Measurements from ENCODE around the gene MSH4. TPM values are rescaled to one million over a fixed set of nuclear protein-coding genes. Genes with fewer than 3 reads are reported as not detected.

The MSH4 gene
- total and polyA plus RNA-seq, 5 donors from 2014 or later, result 0.22 TPM; not detected in 4

DNA sequence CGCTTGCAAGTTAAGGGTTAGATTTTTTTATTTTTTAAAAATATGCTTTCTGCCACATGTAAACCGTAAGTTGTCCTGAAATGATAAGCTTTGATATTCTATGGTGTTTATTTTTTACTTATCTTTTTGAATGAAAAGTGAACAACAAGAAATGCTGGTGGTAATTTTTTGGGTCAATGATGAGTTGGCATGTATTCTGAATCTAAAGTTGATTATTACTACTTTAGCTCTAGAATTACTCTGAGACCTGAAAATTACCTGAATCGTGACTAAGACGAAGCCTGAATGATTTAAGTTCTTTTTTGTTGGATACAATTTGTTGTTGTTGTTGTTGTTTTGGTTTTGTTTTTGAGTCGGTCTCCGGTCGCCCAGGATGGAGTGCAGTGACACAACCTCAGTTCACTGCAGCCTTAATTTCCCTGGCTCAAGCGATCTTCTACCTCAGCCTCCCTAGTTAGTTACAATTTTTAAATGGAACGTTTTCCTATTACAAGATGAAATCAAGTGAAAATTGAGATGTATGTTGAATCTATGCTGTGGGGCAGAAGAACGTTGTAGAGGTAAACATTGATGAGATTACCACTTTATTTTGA lies 9.7 kb upstream of the MSH4 start:
- ATAC-seq (ENCODE audit: low read depth in 2 of 2) (no peak), DNase-seq (no peak)
- peak overlapping the region; percentile 76 to 98 (median 97) for H3K27ac Mint-ChIP-seq
- H3K4me3 Mint-ChIP-seq, result peak overlapping the region; percentile 93 to 99 (median 97)
- Histone ChIP-seq H3K27me3 (ENCODE audit: control insufficient read depth, insufficient read depth, low read length) (no peaks in the 10 kb centered on the region), H3K4me1 (ENCODE audit: control insufficient read depth, insufficient read depth, low read length, poor library complexity, severe bottlenecking) (peaks cover 55% of the 10 kb centered on the region), H3K9me3 (ENCODE audit: control insufficient read depth in 2 of 2, low read length in 2 of 2) (no peaks in the 10 kb centered on the region), H3K36me3 (ENCODE audit: control insufficient read depth, insufficient read depth, low read length) (peaks cover 33% of the 10 kb centered on the region), H3K27ac (ENCODE audit: insufficient read depth, low read length, poor library complexity, severe bottlenecking) (peak overlapping the region; percentile 84), H3K4me3 (ENCODE audit: low read depth, low read length) (peak overlapping the region; percentile 97)
- peaks cover 18 to 68% (median 46%) of the 10 kb centered on the region in 4 donors for H3K4me1 Mint-ChIP-seq
- no peaks in the 10 kb centered on the region for H3K9me3 Mint-ChIP-seq
- H3K27me3 Mint-ChIP-seq, result no peaks in the 10 kb centered on the region
- H3K36me3 Mint-ChIP-seq, result peaks cover 31% of the 10 kb centered on the region

- H3K27ac ChIP-seq (ENCODE audit: insufficient read depth, low read length, poor library complexity, severe bottlenecking), result peak overlapping the region; percentile 84
- DNase-seq, result peak in 2 of 3 donors; percentile 17 to 40
- peaks cover 34% of the 10 kb centered on the region for H3K36me3 Mint-ChIP-seq
Measured at GRCh38 chr1:75787524-75787923, 9.2 kb upstream of the MSH4 start.

DNA sequence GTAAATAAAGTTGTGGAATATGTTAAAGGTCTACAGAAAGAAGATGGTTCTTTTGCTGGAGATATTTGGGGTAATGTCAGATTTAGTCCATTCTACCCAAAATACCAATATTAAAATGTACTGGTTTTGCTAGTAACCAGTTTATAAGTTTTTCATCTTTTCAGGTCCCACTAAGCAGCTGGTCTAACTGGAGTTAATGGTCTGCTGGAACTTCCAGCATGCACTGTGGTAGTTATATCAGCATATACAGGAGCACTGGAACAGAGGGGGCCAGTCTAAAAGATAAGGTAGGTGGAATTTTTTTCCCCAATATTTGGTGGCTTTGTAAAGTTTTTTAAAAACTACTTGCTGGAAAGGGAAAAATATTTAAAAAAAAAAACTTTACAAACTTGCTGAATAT lies 6.7 kb upstream of the MSH4 start:
- Histone ChIP-seq H3K4me1 (ENCODE audit: control insufficient read depth, insufficient read depth, low read length, poor library complexity, severe bottlenecking) (peaks cover 55% of the 10 kb centered on the region), H3K4me3 (ENCODE audit: low read depth, low read length) (peak overlapping the region; percentile 97), H3K36me3 (ENCODE audit: control insufficient read depth, insufficient read depth, low read length) (peaks cover 59% of the 10 kb centered on the region), H3K9me3 (ENCODE audit: control insufficient read depth in 2 of 2, low read length in 2 of 2) (no peaks in the 10 kb centered on the region), H3K27ac (ENCODE audit: insufficient read depth, low read length, poor library complexity, severe bottlenecking) (peak overlapping the region; percentile 45), H3K27me3 (ENCODE audit: control insufficient read depth, insufficient read depth, low read length) (no peaks in the 10 kb centered on the region)
- Mint-ChIP-seq H3K9me3 (no peaks in the 10 kb centered on the region), H3K36me3 (peaks cover 53% of the 10 kb centered on the region), H3K27me3 (no peaks in the 10 kb centered on the region), H3K4me1 (peaks cover 29 to 84% (median 53%) of the 10 kb centered on the region in 4 donors), H3K4me3 (peak overlapping the region; percentile 64 to 99 (median 75)), H3K27ac (peak overlapping the region in 2 of 3 donors; percentile 75 to 98)
- DNase-seq, result no peak
- ATAC-seq (ENCODE audit: low read depth in 2 of 2), result no peak

More at GRCh38 chr1:75787524-75787923, 9.2 kb upstream of the MSH4 start:
- Mint-ChIP-seq H3K4me3 (peak overlapping the region; percentile 93 to 99 (median 97)), H3K27me3 (no peaks in the 10 kb centered on the region), H3K27ac (peak overlapping the region; percentile 76 to 98 (median 97)), H3K9me3 (no peaks in the 10 kb centered on the region), H3K4me1 (peaks cover 22 to 71% (median 46%) of the 10 kb centered on the region in 4 donors)
- Histone ChIP-seq H3K27me3 (ENCODE audit: control insufficient read depth, insufficient read depth, low read length) (no peaks in the 10 kb centered on the region), H3K9me3 (ENCODE audit: control insufficient read depth in 2 of 2, low read length in 2 of 2) (no peaks in the 10 kb centered on the region), H3K36me3 (ENCODE audit: control insufficient read depth, insufficient read depth, low read length) (peaks cover 38% of the 10 kb centered on the region), H3K4me3 (ENCODE audit: low read depth, low read length) (peak overlapping the region; percentile 97), H3K4me1 (ENCODE audit: control insufficient read depth, insufficient read depth, low read length, poor library complexity, severe bottlenecking) (peaks cover 55% of the 10 kb centered on the region)
- ATAC-seq (ENCODE audit: low read depth in 2 of 2), result no peak

DNA sequence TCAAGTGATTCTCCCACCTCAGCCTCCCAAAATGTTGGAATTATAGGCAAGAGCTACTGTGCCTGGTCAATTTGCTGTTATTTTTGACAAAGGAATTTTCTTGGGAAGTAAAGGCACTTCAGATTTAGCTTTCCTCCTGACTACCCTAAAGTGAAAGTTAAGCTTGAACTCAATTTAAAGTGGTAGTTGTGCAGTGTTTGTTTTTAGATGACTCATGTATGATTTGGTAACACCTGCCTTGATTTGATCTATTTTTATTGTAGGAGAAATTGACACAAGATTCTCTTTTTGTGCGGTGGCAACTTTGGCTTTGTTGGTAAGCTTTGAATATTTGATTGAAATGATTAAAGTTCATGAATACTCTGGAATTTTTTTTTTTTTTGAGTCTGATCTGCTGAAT lies 5.7 kb upstream of the MSH4 start:
- peak overlapping the region; percentile 46 for H3K4me3 ChIP-seq (ENCODE audit: low read depth, low read length)
- ATAC-seq (ENCODE audit: low read depth in 2 of 2) (no peak), DNase-seq (no peak)
- H3K36me3 Mint-ChIP-seq, result peaks cover 58% of the 10 kb centered on the region
- H3K27me3 ChIP-seq (ENCODE audit: control insufficient read depth, insufficient read depth, low read length), result no peaks in the 10 kb centered on the region
- H3K4me3 Mint-ChIP-seq, result peak overlapping the region; percentile 33 to 64 (median 45)
- H3K4me1 Mint-ChIP-seq, result peaks cover 29 to 75% (median 52%) of the 10 kb centered on the region in 4 donors
- H3K27ac Mint-ChIP-seq, result peak overlapping the region; percentile 20 to 88 (median 84)
- H3K27me3 Mint-ChIP-seq, result no peaks in the 10 kb centered on the region
- H3K36me3 ChIP-seq (ENCODE audit: control insufficient read depth, insufficient read depth, low read length), result peaks cover 69% of the 10 kb centered on the region
- H3K27ac ChIP-seq (ENCODE audit: insufficient read depth, low read length, poor library complexity, severe bottlenecking), result peak overlapping the region; percentile 45
- H3K9me3 Mint-ChIP-seq, result no peaks in the 10 kb centered on the region
- peaks cover 50% of the 10 kb centered on the region for H3K4me1 ChIP-seq (ENCODE audit: control insufficient read depth, insufficient read depth, low read length, poor library complexity, severe bottlenecking)
- no peaks in the 10 kb centered on the region for H3K9me3 ChIP-seq (ENCODE audit: control insufficient read depth in 2 of 2, low read length in 2 of 2)

DNA sequence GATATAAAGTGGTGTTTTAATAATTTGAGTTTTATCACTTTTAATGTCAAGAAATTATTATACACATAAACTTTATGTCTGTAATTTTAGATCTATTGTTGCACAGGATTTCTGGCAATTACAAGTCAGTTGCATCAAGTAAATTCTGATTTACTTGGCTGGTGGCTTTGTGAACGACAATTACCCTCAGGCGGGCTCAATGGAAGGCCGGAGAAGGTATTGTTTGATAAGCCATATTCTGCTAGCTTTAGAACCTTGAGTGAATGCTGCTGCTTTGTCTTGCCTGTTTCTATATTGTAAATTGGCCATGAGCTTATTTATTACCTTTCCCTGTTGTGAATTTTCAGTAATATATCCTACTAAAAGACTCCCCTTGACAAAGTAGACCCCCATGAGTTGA lies 4.6 kb upstream of the MSH4 start:
- Mint-ChIP-seq H3K9me3 (no peaks in the 10 kb centered on the region), H3K4me1 (peaks cover 23 to 67% (median 49%) of the 10 kb centered on the region in 4 donors), H3K27ac (no peak overlapping the region), H3K36me3 (peaks cover 65% of the 10 kb centered on the region), H3K27me3 (no peaks in the 10 kb centered on the region), H3K4me3 (no peak overlapping the region)
- DNase-seq (no peak), ATAC-seq (ENCODE audit: low read depth in 2 of 2) (no peak)
- H3K9me3 ChIP-seq (ENCODE audit: control insufficient read depth in 2 of 2, low read length in 2 of 2), result no peaks in the 10 kb centered on the region
- no peak overlapping the region for H3K4me3 ChIP-seq (ENCODE audit: low read depth, low read length)
- H3K27ac ChIP-seq (ENCODE audit: insufficient read depth, low read length, poor library complexity, severe bottlenecking), result no peak overlapping the region
- H3K36me3 ChIP-seq (ENCODE audit: control insufficient read depth, insufficient read depth, low read length), result peaks cover 75% of the 10 kb centered on the region
- no peaks in the 10 kb centered on the region for H3K27me3 ChIP-seq (ENCODE audit: control insufficient read depth, insufficient read depth, low read length)
- peaks cover 44% of the 10 kb centered on the region for H3K4me1 ChIP-seq (ENCODE audit: control insufficient read depth, insufficient read depth, low read length, poor library complexity, severe bottlenecking)

- H3K27me3 Mint-ChIP-seq, result no peaks in the 10 kb centered on the region
- H3K36me3 Mint-ChIP-seq, result peaks cover 61% of the 10 kb centered on the region
- no peak for DNase-seq
- no peaks in the 10 kb centered on the region for H3K27me3 ChIP-seq (ENCODE audit: control insufficient read depth, insufficient read depth, low read length)
- H3K9me3 ChIP-seq (ENCODE audit: control insufficient read depth in 2 of 2, low read length in 2 of 2), result no peaks in the 10 kb centered on the region
- no peak overlapping the region for H3K4me3 Mint-ChIP-seq
- H3K4me1 ChIP-seq (ENCODE audit: control insufficient read depth, insufficient read depth, low read length, poor library complexity, severe bottlenecking), result peaks cover 21% of the 10 kb centered on the region
- H3K4me3 ChIP-seq (ENCODE audit: low read depth, low read length), result no peak overlapping the region
- no peak overlapping the region for H3K27ac Mint-ChIP-seq
- no peak overlapping the region for H3K27ac ChIP-seq (ENCODE audit: insufficient read depth, low read length, poor library complexity, severe bottlenecking)
- peaks cover 26 to 44% (median 30%) of the 10 kb centered on the region in 4 donors for H3K4me1 Mint-ChIP-seq
- peaks cover 0 to 1% (median 0%) of the 10 kb centered on the region in 7 donors for H3K9me3 Mint-ChIP-seq
- peaks cover 64% of the 10 kb centered on the region for H3K36me3 ChIP-seq (ENCODE audit: control insufficient read depth, insufficient read depth, low read length)
- ATAC-seq (ENCODE audit: low read depth in 2 of 2), result no peak
Measured at GRCh38 chr1:75794382-75794781, 2.3 kb upstream of the MSH4 start.

GRCh38 chr1:75795703-75796193 lies 934 bp upstream of the MSH4 start:
- no peak overlapping the region for H3K27ac Mint-ChIP-seq
- H3K36me3 ChIP-seq (ENCODE audit: control insufficient read depth, insufficient read depth, low read length), result peaks cover 55% of the 10 kb centered on the region
- ATAC-seq (ENCODE audit: low read depth in 2 of 2), result no peak

GRCh38 chr1:75797273-75797588 lies 549 bp downstream of the MSH4 start:
- Histone ChIP-seq H3K27ac (ENCODE audit: insufficient read depth, low read length, poor library complexity, severe bottlenecking) (no peak overlapping the region), H3K4me1 (ENCODE audit: control insufficient read depth, insufficient read depth, low read length, poor library complexity, severe bottlenecking) (no peaks in the 10 kb centered on the region), H3K9me3 (ENCODE audit: control insufficient read depth in 2 of 2, low read length in 2 of 2) (no peaks in the 10 kb centered on the region), H3K4me3 (ENCODE audit: low read depth, low read length) (no peak overlapping the region), H3K27me3 (ENCODE audit: control insufficient read depth, insufficient read depth, low read length) (no peaks in the 10 kb centered on the region), H3K36me3 (ENCODE audit: control insufficient read depth, insufficient read depth, low read length) (peaks cover 40% of the 10 kb centered on the region)
- Mint-ChIP-seq H3K9me3 (peaks cover 0 to 1% (median 0%) of the 10 kb centered on the region in 7 donors), H3K27ac (peak overlapping the region in 1 of 3 donors; percentile 91), H3K4me3 (no peak overlapping the region), H3K4me1 (peaks cover 7 to 19% (median 14%) of the 10 kb centered on the region in 4 donors), H3K36me3 (peaks cover 37% of the 10 kb centered on the region), H3K27me3 (no peaks in the 10 kb centered on the region)
- ATAC-seq (ENCODE audit: low read depth in 2 of 2) (no peak), DNase-seq (no peak)

More at GRCh38 chr1:75795703-75796193, 934 bp upstream of the MSH4 start:
- Histone ChIP-seq H3K9me3 (ENCODE audit: control insufficient read depth in 2 of 2, low read length in 2 of 2) (no peaks in the 10 kb centered on the region), H3K27ac (ENCODE audit: insufficient read depth, low read length, poor library complexity, severe bottlenecking) (no peak overlapping the region), H3K4me1 (ENCODE audit: control insufficient read depth, insufficient read depth, low read length, poor library complexity, severe bottlenecking) (peaks cover 8% of the 10 kb centered on the region), H3K27me3 (ENCODE audit: control insufficient read depth, insufficient read depth, low read length) (no peaks in the 10 kb centered on the region), H3K4me3 (ENCODE audit: low read depth, low read length) (no peak overlapping the region)
- H3K27me3 Mint-ChIP-seq, result no peaks in the 10 kb centered on the region
- no peak overlapping the region for H3K4me3 Mint-ChIP-seq
- no peak for DNase-seq
- H3K4me1 Mint-ChIP-seq, result peaks cover 20 to 30% (median 21%) of the 10 kb centered on the region in 4 donors
- H3K36me3 Mint-ChIP-seq, result peaks cover 48% of the 10 kb centered on the region
- H3K9me3 Mint-ChIP-seq, result peaks cover 0 to 1% (median 0%) of the 10 kb centered on the region in 7 donors
